PC-9 (cell line): ENCODE results near the gene DOCK1.

Source experiments
- EZH2 ChIP-seq: fragments of 200-600 bp; sonication (generic); IDR thresholded peaks from 2 replicates; pipeline ENCODE4 v1.8.0; 2017; ENCODE audit warnings: antibody characterized with exemption, low read depth
- TF ChIP-seq, protein P1 (sequence below): fragments of 200-600 bp; sonication (generic); conservative IDR thresholded peaks from 2 replicates; pipeline ENCODE4 v1.6.1; 2017; ENCODE audit warnings: mixed run types, antibody characterized with exemption, mild to moderate bottlenecking, moderate library complexity

DNA sequence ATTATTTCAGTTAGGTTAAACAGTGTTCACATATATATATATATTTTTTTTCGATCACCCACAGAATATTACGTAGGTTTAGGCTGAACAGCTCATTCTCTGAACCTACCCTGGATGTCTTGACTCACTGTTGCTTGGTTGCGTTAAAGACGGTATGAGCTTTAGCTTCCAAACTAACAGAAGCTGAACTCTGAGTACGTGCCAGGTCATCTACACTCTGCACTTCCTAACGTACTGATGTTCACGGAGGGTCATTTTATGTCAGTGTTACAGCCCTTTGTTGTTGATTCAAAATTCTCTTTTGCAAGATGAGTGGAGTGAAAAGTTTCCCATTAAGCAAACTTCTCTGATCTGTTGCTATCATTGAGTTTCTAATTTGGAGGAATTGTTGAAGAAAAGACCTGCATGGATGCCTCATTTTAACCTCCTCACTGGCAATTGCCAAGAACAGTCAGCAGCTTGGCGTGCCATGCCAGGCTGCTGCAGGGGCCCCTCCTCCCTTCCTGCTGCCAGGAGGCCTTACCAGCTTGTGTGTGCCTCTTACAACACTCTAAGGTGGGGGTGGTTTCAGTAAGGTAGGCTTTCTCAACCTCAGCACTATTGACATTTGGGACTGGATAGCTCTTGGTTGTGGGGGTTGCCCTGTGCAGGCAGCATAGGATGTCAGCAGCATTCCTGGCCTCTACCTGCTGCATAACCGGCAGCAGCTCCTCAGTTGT is 246.9 kb downstream of the DOCK1 start:
- TF ChIP-seq, protein P1, sequence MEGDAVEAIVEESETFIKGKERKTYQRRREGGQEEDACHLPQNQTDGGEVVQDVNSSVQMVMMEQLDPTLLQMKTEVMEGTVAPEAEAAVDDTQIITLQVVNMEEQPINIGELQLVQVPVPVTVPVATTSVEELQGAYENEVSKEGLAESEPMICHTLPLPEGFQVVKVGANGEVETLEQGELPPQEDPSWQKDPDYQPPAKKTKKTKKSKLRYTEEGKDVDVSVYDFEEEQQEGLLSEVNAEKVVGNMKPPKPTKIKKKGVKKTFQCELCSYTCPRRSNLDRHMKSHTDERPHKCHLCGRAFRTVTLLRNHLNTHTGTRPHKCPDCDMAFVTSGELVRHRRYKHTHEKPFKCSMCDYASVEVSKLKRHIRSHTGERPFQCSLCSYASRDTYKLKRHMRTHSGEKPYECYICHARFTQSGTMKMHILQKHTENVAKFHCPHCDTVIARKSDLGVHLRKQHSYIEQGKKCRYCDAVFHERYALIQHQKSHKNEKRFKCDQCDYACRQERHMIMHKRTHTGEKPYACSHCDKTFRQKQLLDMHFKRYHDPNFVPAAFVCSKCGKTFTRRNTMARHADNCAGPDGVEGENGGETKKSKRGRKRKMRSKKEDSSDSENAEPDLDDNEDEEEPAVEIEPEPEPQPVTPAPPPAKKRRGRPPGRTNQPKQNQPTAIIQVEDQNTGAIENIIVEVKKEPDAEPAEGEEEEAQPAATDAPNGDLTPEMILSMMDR = no peak
- no peak for TF ChIP-seq EZH2
